Astrocyte (in vitro differentiated cells and primary cell): Measurements from ENCODE around the gene PLCD3.

Experiments
- EZH2 ChIP-seq: IDR thresholded peaks from 2 replicates; pipeline ENCODE4 v1.6.1; 2012; ENCODE audit warnings: mild to moderate bottlenecking, low read length, inconsistent platforms; ENCODE audit not compliant: insufficient read depth
- TF ChIP-seq, protein P1 (sequence below): IDR thresholded peaks from 2 replicates; pipeline ENCODE4 v1.5.1; 2011; ENCODE audit warnings: low read depth, mild to moderate bottlenecking, inconsistent platforms, low read length, moderate library complexity; ENCODE audit not compliant: insufficient read depth

DNA sequence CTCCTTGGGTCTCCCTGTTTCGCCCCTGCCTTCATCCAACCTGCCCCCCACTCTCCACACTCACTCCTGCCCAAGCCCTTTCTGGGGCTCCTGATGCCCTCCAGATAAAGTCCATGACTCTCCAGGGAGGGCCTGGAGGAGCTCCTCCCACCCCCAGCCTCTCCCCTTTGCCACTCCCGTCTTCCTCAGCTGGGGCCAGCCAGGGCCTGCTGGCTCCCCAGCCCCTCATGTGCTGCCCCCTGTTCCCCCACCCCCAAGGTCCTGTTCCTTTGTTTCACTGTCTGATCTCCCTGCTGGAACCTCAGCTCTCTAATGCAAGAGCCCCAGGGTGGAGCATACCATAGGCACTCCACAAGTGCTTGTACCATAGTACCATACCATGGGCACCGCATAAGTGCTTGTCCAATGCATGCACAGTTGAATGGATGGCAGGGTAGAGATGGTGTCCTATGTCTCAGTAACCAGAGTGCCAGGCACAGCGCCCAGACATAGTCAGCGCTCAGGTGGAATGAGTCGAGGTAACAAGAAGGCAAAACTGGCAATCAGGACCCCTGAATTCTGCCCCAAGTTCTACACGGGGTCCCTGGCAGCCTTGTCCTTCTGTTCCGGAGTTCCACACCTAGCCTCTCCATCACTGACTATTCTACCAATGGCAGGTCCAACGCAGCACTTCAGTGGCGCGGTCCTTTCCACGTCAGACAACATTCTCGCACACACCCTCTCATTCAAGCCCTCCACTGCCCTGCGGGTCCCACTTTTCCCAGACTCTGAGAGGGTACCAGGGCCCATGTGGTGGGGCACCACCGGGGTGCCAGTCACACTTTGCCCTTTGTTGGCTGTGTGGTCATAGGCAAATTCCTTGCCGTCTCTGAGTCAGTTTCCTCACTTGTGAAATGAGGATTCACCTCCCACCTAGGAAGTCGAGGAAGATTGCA lies 1.4 kb downstream of the PLCD3 start:
- TF ChIP-seq, protein P1, sequence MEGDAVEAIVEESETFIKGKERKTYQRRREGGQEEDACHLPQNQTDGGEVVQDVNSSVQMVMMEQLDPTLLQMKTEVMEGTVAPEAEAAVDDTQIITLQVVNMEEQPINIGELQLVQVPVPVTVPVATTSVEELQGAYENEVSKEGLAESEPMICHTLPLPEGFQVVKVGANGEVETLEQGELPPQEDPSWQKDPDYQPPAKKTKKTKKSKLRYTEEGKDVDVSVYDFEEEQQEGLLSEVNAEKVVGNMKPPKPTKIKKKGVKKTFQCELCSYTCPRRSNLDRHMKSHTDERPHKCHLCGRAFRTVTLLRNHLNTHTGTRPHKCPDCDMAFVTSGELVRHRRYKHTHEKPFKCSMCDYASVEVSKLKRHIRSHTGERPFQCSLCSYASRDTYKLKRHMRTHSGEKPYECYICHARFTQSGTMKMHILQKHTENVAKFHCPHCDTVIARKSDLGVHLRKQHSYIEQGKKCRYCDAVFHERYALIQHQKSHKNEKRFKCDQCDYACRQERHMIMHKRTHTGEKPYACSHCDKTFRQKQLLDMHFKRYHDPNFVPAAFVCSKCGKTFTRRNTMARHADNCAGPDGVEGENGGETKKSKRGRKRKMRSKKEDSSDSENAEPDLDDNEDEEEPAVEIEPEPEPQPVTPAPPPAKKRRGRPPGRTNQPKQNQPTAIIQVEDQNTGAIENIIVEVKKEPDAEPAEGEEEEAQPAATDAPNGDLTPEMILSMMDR: no peak
- no peak for TF ChIP-seq EZH2
